GM19328 (cell line): ENCODE measurements around the gene PSIP1.
A peak's percentile ranks its signal among the peaks of the same experiment; 100 is the strongest.
"Not testable (repeated sequence)": the region's sequence is repeated elsewhere in the genome, so short reads cannot be mapped to it uniquely, and the experiment has no call there.

ENCODE experiments used
- ATAC-seq: cut with Tn5 transposase; IDR thresholded peaks from one replicate; pipeline ENCODE4 v1.9.1; 2021; ENCODE audit warnings: mild to moderate bottlenecking, moderate library complexity; ENCODE audit not compliant: unreplicated experiment

The PSIP1 gene

DNA sequence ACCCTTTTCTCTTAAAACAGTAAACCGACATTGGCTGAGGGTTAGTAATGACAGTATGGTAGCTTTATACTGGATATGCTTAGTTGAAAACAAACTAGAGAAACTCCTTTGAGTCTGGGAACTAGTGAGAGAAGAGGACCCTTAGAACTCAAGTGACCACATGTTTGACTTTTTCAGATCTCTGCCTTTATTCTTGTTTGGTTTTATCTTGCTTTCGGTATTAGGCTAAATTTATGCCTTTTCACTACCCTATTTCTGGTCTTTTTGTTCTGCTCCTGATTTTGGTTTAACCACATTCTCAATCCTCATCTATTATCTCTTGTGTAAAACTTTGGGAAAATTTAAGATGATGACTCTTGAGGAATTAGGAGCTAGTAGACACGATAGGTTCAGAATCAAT lies 77.1 kb downstream of the PSIP1 start:
- no peak for ATAC-seq

DNA sequence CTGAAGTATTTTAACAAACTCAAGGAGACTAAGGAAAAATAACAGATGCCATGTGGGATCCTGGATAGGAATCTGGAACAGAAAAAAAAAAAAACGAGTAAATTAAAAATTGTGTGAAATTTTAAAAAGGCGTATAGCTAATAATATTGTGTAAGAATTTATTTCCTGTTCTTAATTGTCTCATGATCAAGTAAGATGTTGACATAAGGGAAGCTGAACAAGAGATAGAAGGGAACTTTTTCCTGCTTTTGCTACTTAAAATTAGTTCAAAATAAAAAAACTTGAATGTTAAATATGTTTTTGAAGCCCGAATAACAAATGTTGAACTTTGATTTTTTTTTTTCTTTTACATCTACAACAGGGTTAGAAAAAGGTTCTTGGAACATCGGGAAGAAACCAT lies 77.6 kb downstream of the PSIP1 start:
- ATAC-seq: no peak

DNA sequence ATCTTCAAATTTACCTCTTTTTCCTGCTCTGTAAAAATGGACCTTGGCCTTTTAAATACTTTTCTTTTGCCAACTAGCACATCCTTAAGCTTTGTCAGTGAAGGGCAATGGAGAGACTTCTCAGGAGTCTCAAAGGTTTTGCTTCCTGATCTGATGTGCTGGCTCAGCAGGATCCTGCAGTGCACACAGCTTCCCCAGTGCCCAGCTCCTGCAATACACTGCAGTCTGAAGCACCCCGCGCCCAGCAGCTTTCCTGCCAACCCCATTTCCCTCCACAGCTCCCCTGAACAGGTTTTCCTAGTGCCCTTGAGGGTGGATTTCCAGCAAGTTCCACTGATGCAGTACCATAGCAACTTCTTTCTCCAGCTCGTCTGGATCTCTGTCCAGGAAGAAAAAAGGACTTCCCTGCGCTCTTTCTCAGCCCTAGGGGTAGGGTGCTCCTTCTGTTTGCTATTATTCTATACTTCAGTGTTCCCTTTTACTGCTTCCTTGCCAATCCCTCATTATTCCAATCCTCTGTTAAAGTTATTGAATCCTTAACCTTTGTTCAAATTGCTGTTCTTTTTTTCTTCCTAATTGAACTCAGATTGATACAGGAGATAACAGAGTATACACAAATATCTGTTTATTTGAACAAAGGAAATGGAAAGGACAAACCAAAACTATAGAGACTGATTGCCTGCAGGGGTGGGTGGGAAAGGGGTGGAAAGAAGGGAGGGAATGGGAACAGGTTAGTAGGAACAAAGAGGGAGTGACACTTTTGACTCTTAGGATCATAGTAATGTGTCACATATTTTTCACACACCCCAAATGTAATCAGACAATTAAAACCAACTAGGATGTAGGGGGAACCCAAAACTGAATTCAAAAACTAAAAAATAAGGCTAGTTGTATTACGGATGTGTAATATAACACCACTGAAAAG lies 79.6 kb downstream of the PSIP1 start:
- no peak for ATAC-seq

DNA sequence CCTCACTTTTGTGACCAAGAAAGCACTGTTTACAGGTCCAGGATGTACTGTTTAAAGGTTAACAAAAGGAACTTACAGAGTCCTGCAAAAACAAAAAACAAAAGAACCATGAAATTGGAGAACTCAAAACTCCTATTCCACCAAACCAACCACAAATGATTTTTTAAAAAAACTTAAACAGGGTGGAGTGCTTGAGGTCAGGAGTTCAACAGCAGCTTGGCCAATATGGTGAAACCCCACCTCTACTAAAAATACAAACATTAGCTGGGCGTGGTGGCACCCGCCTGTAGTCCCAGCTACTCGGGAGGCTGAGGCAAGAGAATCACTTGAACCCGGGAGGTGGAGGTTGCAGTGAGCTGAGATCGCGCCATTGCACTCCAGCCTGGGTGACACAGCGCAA lies 83.1 kb downstream of the PSIP1 start:
- ATAC-seq: not testable (repeated sequence)

DNA sequence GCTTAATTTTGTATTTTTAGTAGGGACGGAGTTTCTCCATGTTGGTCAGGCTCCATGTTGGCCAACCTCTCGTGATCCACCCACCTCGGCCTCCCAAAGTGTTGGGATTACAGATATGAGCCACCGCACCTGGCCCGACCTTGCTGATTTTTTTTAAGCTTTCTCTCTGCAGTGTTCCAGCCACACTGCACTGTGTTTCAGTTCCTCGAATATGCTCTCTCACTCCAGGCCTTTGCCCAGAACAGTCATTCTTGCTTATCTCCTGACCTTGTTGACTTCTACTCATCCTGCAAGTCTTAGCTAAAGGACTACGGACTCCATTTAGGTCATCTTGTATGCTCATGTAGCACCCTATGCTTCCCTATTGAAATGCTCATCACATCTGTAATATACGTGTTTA lies 84.8 kb downstream of the PSIP1 start:
- peak; percentile 32 for ATAC-seq

DNA sequence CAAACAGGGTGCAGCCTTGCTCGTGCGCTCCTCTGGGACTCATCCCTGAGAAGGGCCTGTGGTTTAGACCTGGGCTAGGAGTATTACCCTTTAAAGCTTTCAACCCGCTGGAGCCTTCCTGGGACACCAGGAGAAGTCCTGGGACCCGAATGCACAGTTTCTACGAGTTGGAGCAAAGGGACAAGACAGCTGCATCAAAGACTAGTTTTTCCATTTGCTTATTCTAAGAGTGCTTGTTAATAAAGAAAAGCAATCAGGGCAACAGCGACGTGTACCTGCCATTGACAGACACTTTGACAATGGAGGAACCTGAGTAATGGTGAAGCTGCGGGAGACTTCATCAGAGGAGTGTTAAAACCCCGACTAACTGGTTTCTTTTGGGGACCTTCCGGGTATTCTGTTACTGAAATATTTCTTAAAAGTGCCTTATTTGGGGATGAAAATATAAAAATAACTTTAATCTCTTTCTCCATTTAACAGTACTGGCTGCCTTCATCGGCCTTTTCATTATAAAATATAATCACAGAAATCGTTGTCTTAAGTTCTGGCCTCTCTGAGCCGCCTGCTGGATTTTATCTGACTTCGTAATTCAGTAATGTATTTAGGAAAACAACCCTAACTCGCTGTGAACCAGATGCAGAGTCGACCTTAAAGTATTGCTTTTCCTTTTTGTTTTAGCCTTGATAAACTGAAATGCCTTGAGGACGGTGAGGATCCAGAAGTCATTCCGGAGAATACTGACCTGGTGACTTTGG lies 87.4 kb downstream of the PSIP1 start:
- no peak for ATAC-seq

DNA sequence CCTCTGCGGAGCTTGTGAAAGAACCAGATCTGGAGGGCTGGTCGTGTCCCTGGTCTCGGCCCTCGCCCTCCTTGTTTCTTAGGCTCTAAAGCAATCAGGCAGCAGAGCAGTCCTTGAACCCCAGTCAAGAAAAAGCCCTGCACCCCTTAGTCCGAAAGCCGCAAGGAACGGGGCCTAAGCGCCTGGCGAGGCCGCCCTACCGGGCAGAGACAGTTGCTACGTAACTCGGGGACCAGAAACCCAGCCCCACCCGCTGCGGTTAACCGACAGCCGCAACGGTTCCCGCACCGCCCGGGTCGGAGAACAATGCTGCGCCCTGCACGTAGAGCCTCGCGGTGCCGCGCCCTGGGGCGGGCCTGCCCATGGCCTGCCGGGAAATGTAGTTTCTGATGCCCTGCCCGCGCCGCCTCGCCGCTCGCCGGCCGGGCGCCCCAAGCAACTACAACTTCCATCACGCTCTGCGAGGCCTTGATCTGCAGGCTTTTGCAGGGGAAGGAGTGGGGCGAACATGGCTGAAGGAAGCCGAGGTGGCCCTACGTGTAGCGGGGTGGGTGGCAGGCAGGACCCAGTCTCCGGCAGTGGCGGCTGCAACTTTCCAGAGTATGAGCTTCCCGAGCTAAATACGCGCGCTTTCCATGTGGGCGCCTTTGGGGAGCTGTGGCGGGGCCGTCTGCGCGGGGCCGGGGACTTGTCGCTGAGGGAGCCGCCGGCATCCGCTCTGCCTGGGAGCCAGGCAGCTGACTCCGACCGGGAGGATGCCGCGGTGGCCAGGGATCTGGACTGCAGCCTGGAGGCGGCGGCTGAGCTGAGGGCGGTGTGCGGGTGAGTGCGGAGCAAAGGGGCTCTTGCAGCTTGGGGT lies 88.2 kb downstream of the PSIP1 start, which contains the start of gene SNAPC3:
Gene SNAPC3 (plus strand): TSS at position 505 of the 859 bp plus-strand sequence. CDS start 4 bp downstream, at position 509.
- ATAC-seq: peak; percentile 96

DNA sequence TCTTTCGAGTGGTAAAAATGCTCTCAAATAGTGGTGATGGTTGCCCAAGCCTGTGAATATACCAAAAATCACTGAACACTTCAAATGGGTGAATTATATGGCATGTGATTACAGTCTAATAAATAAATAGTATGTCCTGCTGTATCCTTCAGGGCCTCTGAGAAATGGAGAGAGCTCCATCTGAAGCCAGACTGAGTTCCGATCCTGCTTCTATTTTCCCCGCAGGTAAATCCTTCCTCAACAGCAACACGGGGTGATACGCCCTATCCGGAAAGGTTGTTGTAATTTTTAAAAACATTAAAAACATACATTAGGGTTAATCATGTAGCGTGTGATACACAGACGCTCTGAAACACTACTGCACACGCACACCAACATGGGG lies 88.8 kb downstream of the PSIP1 start:
- no peak for ATAC-seq

DNA sequence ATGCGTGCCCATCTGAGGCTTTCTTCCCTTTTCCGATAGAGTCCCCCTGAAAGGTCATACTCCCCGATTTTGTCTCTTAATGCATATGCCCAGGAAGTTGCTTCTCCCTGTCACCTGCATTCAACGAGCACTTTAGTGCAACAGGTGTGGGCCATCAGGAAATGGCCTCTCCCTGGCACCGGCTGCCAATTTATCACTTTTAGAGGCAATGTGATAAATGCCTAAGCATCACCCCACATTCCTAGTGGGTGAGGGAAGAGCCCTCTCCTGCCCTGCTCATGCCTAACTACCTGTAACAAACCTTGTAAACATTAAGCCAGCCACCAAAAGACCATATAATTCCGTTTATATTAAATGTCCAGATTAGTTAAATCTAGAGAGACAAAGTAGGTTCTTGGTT lies 89.2 kb downstream of the PSIP1 start:
- ATAC-seq: no peak

DNA sequence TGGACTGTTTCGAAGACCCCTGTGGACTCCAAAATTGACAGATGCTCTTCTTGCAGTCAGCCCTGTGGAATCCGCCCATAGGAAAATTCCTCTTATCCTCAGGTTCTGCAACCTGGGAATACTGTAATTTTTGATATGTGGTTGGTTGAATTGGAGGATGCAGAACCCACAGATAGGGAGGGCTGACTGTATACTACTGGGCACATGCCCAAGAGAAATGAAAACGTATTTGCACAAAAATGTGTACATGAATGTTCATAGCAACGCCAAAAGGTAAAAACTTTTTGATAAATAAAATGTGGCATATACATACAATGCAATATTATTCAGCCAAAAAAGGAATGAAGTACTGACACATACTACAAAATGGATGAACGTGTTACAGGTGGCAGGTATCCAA lies 90.0 kb downstream of the PSIP1 start:
- no peak for ATAC-seq

DNA sequence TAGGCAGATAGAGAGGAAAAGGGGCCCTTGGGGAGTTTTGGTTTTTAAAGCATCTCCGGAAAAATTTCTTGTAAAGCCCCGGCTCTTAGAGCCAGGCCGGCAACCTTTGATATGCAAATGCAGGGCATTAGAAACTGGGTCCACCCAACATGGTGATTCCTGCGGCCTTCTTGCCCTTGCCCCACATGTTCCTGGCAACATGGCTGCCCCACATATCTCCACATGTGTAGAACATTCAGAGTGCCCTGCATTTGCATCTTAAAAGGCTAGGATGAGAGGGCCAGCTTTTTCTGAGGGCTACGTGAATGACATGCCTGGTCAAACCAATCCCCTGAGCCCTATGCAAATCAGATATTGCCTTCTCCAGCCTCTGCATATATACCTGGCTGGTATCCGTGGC lies 93.1 kb downstream of the PSIP1 start:
- ATAC-seq: no peak

DNA sequence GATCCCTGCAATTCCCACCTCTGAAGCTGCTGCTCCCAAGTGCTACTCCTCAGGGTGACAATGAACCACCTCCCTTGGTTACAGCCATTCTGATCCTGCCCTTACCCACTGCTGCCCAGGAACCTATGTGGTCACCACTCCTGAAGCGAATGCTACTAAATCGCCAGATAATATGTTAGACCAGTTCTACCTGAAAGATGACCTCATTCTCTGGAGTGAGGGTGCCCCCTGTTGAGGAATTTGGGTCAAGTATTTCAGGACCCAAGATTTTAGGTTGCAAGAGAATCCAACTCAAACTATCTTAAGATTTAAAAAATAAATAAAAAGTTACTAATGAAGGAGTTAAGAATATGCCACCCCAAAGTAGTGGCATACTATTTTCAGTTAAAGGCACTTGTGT lies 93.9 kb downstream of the PSIP1 start:
- no peak for ATAC-seq
